GM12878 (cell line): Measurements from ENCODE around the gene ADCY5. TPM values are rescaled to one million over a fixed set of nuclear protein-coding genes. Genes with fewer than 3 reads are reported as not detected.

Experiments
- ATAC-seq: fragments of 200-7000 bp; cut with Tn5 transposase; 3 replicates; pipeline ENCODE4 v1.9.1; 2020; ENCODE audit warnings: mild to moderate bottlenecking, moderate library complexity
- BruUV-seq: library from RNA; stranded (reverse); fragments of 400-500 nt; replicated peaks from 2 replicates; lab custom pipeline; 2021; lab: Mats Ljungman, UMichigan
- CTCF ChIA-PET: fragments of 300-600 bp; sonication (Branson Sonifier 250); formaldehyde crosslinking; extraction: SDS; loops from one replicate; lab custom pipeline; 2021; ENCODE audit warnings: inconsistent platforms; lab: Yijun Ruan, JAX
- POLR2A ChIA-PET: fragments of 350-600 bp; formaldehyde crosslinking; extraction: SDS; loops from one replicate; lab custom pipeline; 2021; ENCODE audit warnings: inconsistent platforms; lab: Charles Lee
- RAD21 ChIA-PET: fragments of 300-600 bp; sonication (Branson Sonifier 250); formaldehyde crosslinking; loops from one replicate; lab custom pipeline; 2023; ENCODE audit warnings: antibody characterized with exemption; ENCODE audit not compliant: unreplicated experiment; lab: Charles Lee
- SMC1A ChIA-PET: fragments of 300-600 bp; sonication (Branson Sonifier 250); formaldehyde crosslinking; loops from one replicate; lab custom pipeline; 2023; ENCODE audit not compliant: unreplicated experiment, uncharacterized antibody; lab: Charles Lee
- DNase-seq: peaks from one replicate; pipeline ENCODE4 v3.0.0-alpha.2; 2011; ENCODE audit warnings: low read depth, low spot score
- FAIRE-seq: peaks from 3 replicates; lab custom pipeline; 2011; peaks lifted over from hg19 to GRCh38; lab: Jason Lieb, UNC
- H2AFZ ChIP-seq: 2 replicates; pipeline ENCODE4 v1.6.0; 2011; ENCODE audit warnings: low read depth, low read length, control low read depth; ENCODE audit not compliant: control insufficient read depth
- H3K27ac ChIP-seq: 2 replicates; pipeline ENCODE4 v1.5.1; 2011; ENCODE audit warnings: control low read depth; ENCODE audit not compliant: control insufficient read depth, insufficient read depth
- H3K27me3 ChIP-seq, 2 experiments: replicated peaks in 1 of 2; 2 replicates each; pipeline versions ENCODE4 v1.6.0 to v1.6.1; 2011; ENCODE audit warnings: low read length in 1 of 2; ENCODE audit not compliant: control insufficient read depth in 2 of 2, insufficient read depth in 2 of 2
- H3K36me3 ChIP-seq, 2 experiments: 2 replicates each; pipeline ENCODE4 v1.5.1; 2011; ENCODE audit warnings: low read length in 1 of 2; ENCODE audit not compliant: control insufficient read depth in 2 of 2, insufficient read depth in 2 of 2
- H3K4me1 ChIP-seq: 2 replicates; pipeline ENCODE4 v1.6.1; 2011; ENCODE audit warnings: mild to moderate bottlenecking, low read length, moderate library complexity, mixed read lengths; ENCODE audit not compliant: control insufficient read depth, insufficient read depth
- H3K4me2 ChIP-seq: 2 replicates; pipeline ENCODE4 v1.6.0; 2011; ENCODE audit warnings: control low read depth; ENCODE audit not compliant: control insufficient read depth, insufficient read depth
- H3K4me3 ChIP-seq: fragments of 200-600 bp; sonication (generic); 2 replicates; pipeline ENCODE4 v1.5.1; 2016
- H3K79me2 ChIP-seq: 2 replicates; pipeline ENCODE4 v1.6.0; 2011; ENCODE audit warnings: low read length; ENCODE audit not compliant: control insufficient read depth, insufficient read depth
- H3K9ac ChIP-seq: 2 replicates; pipeline ENCODE4 v1.8.0; 2011; ENCODE audit warnings: low read length, control low read depth, mixed read lengths; ENCODE audit not compliant: control insufficient read depth, insufficient read depth
- H3K9me3 ChIP-seq: replicated peaks from 3 replicates; pipeline ENCODE4 v1.5.1; 2011; ENCODE audit warnings: mild to moderate bottlenecking, low read length; ENCODE audit not compliant: control insufficient read depth, insufficient read depth
- H4K20me1 ChIP-seq: 2 replicates; pipeline ENCODE4 v1.6.0; 2011; ENCODE audit not compliant: control insufficient read depth, insufficient read depth
- HCFC1 ChIP-seq: fragments of 150-350 bp; IDR thresholded peaks from 2 replicates; pipeline ENCODE4 v1.6.1; 2014; ENCODE audit warnings: low read length
- KDM1A ChIP-seq: fragments of 200-600 bp; sonication (generic); IDR thresholded peaks from 2 replicates; pipeline ENCODE4 v1.6.1; 2016; ENCODE audit warnings: borderline replicate concordance
- MYB ChIP-seq: fragments of 150-350 bp; IDR thresholded peaks from 2 replicates; pipeline ENCODE4 v1.6.1; 2014; ENCODE audit warnings: mild to moderate bottlenecking, low read depth, low read length, borderline replicate concordance
- NBN ChIP-seq: fragments of 450-650 bp; IDR thresholded peaks from 2 replicates; pipeline ENCODE4 v1.6.1; 2016
- SMAD5 ChIP-seq: IDR thresholded peaks from 2 replicates; pipeline ENCODE4 v1.6.1; 2016; ENCODE audit warnings: antibody characterized with exemption, low read depth
- ZZZ3 ChIP-seq: IDR thresholded peaks from 2 replicates; pipeline ENCODE4 v1.6.1; 2011; ENCODE audit warnings: low read depth; ENCODE audit not compliant: control insufficient read depth, insufficient read length
- WGBS: methylation state at CpG from one replicate; pipeline ENCODE4 v1.1.6; 2016; ENCODE audit warnings: low lambda C conversion rate; ENCODE audit not compliant: insufficient replicate concordance, insufficient coverage; ENCODE audit errors: missing lambda C conversion rate; 5-methylcytosine and 5-hydroxymethylcytosine counted together
- in situ Hi-C: fragments of 300-500 bp; cut with MboI; formaldehyde crosslinking; loops from 9 replicates; pipeline ENCODE4 v1.14.3; 2018; ENCODE audit warnings: mixed read lengths
- intact Hi-C: fragments of 100-400 bp; cut with micrococcal nuclease; formaldehyde crosslinking; loops from one replicate; pipeline ENCODE4 v1.14.2; 2022; ENCODE audit not compliant: unreplicated experiment
- polyA plus RNA-seq, 11 experiments: library from polyadenylated mRNA; depleted of rRNA in 4 of 11; unstranded in 6 of 11; stranded (reverse) in 5 of 11; fragments of >200 nt; fragmentation: Nextera tagmentation in 4 of 11; fragmentation: Illumina TruSeq in 1 of 11; extraction: Ambion mirVana in 4 of 11; extraction: Trizol in 1 of 11; gene quantifications; 1 replicate in 1 of 11; 2 replicates in 10 of 11; pipeline versions ENCODE4 v1.2.1 to v1.2.3, GENCODE V29; 2011 to 2016; ENCODE audit warnings: inconsistent platforms in 2 of 11, missing spikeins in 2 of 11, low read depth in 1 of 11
- total RNA-seq, 4 experiments: library from RNA; depleted of rRNA in 3 of 4; stranded (reverse); fragments of >200 nt in 3 of 4; fragmentation: Illumina TruSeq in 1 of 4; extraction: Trizol in 1 of 4; gene quantifications; 2 replicates each; pipeline versions ENCODE4 v1.2.1 to v1.2.3, GENCODE V29; 2013 to 2021
- TF ChIP-seq, protein P1 (sequence below): fragments of 450-650 bp; conservative IDR thresholded peaks from 2 replicates; pipeline ENCODE4 v1.6.1; 2017; ENCODE audit warnings: mild to moderate bottlenecking, moderate library complexity
- TF ChIP-seq, protein P2 (sequence below): fragments of 450-650 bp; IDR thresholded peaks from 2 replicates; pipeline ENCODE4 v1.6.1; 2014; ENCODE audit warnings: mild to moderate bottlenecking
- TF ChIP-seq, protein P3 (sequence below): IDR thresholded peaks from 2 replicates; pipeline ENCODE4 v1.6.1; 2012; ENCODE audit warnings: low read depth, low read length, improper control_type of control experiment
- TF ChIP-seq, protein P4 (sequence below): fragments of 450-650 bp; IDR thresholded peaks from 2 replicates; pipeline ENCODE4 v1.6.1; 2017; ENCODE audit warnings: mild to moderate bottlenecking, moderate library complexity
- TF ChIP-seq, protein P5 (sequence below): IDR thresholded peaks from 2 replicates; pipeline ENCODE4 v1.6.1; 2011; ENCODE audit warnings: low read depth, mild to moderate bottlenecking, low read length, moderate library complexity, borderline replicate concordance; ENCODE audit errors: extremely low read depth
- TF ChIP-seq, protein P6 (sequence below): IDR thresholded peaks from 2 replicates; pipeline ENCODE4 v1.6.1; 2012; ENCODE audit warnings: mild to moderate bottlenecking, low read depth, low read length

ADCY5 gene
- total and polyA plus RNA-seq, 10 of the 15 experiments (the other 5 are each of a cell fraction or from before 2014, with no cell fraction given): under 0.01 to 0.24 (median 0.02) TPM; not detected in 4

DNA sequence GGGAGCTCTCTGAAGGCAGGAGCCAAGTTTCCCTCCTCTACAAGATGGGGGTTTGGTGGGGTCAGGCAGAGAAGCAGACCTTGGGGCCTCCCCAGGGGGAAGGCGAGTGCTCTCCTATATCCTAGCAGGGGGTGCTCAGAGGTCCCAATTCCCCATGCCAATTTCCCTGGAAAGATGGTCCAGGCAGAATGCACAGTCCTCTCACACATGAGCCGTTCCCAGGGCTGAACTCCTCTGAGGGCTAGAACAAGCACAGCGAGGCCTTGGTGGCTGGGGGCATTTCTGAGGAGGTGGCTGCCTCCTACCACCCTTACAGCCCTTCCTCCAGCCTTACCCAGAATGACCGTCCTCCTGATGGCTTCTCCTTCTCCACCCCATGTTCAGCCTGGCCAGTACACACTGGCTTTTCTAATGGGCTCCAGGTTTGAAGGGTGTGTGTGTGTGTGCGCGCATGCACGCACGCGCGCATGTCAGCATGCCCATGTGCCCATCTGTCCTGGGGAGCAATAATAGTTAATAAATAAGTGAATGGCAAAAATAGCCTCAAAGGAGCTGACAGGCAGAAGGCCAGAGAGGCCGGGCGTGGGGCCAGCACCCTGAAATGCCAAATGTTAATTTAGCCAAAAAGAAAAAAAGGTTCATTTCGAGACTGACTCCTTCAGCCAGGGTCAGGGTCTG, 24.4 kb downstream of the ADCY5 start:
- no peaks in the 10 kb centered on the region for H3K9me3 ChIP-seq
- SMC1A ChIA-PET: no interaction called here
- RAD21 ChIA-PET: no interaction called here
- no peak overlapping the region for H3K27ac ChIP-seq
- WGBS: 54% methylated on average over 13 of the region's 13 CpGs
- intact Hi-C loops (no loop called here), in situ Hi-C loops (no loop called here)
- no peak for DNase-seq
- H3K79me2 ChIP-seq: no peaks in the 10 kb centered on the region
- no peak overlapping the region for H3K4me2 ChIP-seq
- H3K9ac ChIP-seq: no peak overlapping the region
- H3K4me1 ChIP-seq: no peaks in the 10 kb centered on the region
- H3K4me3 ChIP-seq: no peak overlapping the region
- POLR2A ChIA-PET: no interaction called here
- CTCF ChIA-PET: no interaction called here
- H4K20me1 ChIP-seq: no peaks in the 10 kb centered on the region
- BruUV-seq: no TSS peak
- FAIRE-seq: no peak
- ATAC-seq: no peak
- H2AFZ ChIP-seq: no peak overlapping the region
- no peaks in the 10 kb centered on the region for H3K36me3 ChIP-seq
- peaks cover 0 to 4% of the 10 kb centered on the region in 2 experiments; a peak in 3 of 4 replicates for H3K27me3 ChIP-seq
- TF ChIP-seq, protein P1, sequence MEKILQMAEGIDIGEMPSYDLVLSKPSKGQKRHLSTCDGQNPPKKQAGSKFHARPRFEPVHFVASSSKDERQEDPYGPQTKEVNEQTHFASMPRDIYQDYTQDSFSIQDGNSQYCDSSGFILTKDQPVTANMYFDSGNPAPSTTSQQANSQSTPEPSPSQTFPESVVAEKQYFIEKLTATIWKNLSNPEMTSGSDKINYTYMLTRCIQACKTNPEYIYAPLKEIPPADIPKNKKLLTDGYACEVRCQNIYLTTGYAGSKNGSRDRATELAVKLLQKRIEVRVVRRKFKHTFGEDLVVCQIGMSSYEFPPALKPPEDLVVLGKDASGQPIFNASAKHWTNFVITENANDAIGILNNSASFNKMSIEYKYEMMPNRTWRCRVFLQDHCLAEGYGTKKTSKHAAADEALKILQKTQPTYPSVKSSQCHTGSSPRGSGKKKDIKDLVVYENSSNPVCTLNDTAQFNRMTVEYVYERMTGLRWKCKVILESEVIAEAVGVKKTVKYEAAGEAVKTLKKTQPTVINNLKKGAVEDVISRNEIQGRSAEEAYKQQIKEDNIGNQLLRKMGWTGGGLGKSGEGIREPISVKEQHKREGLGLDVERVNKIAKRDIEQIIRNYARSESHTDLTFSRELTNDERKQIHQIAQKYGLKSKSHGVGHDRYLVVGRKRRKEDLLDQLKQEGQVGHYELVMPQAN: no peak
- TF ChIP-seq NBN: no peak
- no peak for TF ChIP-seq MYB
- TF ChIP-seq KDM1A: no peak
- TF ChIP-seq ZZZ3: no peak
- TF ChIP-seq, protein P2, sequence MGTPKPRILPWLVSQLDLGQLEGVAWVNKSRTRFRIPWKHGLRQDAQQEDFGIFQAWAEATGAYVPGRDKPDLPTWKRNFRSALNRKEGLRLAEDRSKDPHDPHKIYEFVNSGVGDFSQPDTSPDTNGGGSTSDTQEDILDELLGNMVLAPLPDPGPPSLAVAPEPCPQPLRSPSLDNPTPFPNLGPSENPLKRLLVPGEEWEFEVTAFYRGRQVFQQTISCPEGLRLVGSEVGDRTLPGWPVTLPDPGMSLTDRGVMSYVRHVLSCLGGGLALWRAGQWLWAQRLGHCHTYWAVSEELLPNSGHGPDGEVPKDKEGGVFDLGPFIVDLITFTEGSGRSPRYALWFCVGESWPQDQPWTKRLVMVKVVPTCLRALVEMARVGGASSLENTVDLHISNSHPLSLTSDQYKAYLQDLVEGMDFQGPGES: no peak
- TF ChIP-seq, protein P3, sequence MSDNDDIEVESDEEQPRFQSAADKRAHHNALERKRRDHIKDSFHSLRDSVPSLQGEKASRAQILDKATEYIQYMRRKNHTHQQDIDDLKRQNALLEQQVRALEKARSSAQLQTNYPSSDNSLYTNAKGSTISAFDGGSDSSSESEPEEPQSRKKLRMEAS: no peak
- no peak for TF ChIP-seq HCFC1
- TF ChIP-seq, protein P4, sequence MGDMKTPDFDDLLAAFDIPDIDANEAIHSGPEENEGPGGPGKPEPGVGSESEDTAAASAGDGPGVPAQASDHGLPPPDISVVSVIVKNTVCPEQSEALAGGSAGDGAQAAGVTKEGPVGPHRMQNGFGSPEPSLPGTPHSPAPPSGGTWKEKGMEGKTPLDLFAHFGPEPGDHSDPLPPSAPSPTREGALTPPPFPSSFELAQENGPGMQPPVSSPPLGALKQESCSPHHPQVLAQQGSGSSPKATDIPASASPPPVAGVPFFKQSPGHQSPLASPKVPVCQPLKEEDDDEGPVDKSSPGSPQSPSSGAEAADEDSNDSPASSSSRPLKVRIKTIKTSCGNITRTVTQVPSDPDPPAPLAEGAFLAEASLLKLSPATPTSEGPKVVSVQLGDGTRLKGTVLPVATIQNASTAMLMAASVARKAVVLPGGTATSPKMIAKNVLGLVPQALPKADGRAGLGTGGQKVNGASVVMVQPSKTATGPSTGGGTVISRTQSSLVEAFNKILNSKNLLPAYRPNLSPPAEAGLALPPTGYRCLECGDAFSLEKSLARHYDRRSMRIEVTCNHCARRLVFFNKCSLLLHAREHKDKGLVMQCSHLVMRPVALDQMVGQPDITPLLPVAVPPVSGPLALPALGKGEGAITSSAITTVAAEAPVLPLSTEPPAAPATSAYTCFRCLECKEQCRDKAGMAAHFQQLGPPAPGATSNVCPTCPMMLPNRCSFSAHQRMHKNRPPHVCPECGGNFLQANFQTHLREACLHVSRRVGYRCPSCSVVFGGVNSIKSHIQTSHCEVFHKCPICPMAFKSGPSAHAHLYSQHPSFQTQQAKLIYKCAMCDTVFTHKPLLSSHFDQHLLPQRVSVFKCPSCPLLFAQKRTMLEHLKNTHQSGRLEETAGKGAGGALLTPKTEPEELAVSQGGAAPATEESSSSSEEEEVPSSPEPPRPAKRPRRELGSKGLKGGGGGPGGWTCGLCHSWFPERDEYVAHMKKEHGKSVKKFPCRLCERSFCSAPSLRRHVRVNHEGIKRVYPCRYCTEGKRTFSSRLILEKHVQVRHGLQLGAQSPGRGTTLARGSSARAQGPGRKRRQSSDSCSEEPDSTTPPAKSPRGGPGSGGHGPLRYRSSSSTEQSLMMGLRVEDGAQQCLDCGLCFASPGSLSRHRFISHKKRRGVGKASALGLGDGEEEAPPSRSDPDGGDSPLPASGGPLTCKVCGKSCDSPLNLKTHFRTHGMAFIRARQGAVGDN: no peak
- TF ChIP-seq, protein P5, sequence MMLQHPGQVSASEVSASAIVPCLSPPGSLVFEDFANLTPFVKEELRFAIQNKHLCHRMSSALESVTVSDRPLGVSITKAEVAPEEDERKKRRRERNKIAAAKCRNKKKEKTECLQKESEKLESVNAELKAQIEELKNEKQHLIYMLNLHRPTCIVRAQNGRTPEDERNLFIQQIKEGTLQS: no peak
- TF ChIP-seq SMAD5: no peak
- TF ChIP-seq, protein P6, sequence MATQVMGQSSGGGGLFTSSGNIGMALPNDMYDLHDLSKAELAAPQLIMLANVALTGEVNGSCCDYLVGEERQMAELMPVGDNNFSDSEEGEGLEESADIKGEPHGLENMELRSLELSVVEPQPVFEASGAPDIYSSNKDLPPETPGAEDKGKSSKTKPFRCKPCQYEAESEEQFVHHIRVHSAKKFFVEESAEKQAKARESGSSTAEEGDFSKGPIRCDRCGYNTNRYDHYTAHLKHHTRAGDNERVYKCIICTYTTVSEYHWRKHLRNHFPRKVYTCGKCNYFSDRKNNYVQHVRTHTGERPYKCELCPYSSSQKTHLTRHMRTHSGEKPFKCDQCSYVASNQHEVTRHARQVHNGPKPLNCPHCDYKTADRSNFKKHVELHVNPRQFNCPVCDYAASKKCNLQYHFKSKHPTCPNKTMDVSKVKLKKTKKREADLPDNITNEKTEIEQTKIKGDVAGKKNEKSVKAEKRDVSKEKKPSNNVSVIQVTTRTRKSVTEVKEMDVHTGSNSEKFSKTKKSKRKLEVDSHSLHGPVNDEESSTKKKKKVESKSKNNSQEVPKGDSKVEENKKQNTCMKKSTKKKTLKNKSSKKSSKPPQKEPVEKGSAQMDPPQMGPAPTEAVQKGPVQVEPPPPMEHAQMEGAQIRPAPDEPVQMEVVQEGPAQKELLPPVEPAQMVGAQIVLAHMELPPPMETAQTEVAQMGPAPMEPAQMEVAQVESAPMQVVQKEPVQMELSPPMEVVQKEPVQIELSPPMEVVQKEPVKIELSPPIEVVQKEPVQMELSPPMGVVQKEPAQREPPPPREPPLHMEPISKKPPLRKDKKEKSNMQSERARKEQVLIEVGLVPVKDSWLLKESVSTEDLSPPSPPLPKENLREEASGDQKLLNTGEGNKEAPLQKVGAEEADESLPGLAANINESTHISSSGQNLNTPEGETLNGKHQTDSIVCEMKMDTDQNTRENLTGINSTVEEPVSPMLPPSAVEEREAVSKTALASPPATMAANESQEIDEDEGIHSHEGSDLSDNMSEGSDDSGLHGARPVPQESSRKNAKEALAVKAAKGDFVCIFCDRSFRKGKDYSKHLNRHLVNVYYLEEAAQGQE: no peak
